ENCODE results near the gene RRP15. TPM values are rescaled to one million over a fixed set of nuclear protein-coding genes. Genes with fewer than 3 reads are reported as not detected.
A peak's percentile ranks its signal among the peaks of the same experiment; 100 is the strongest.

Gene RRP15
- total RNA-seq, 1 donor from 2014 or later = 3.7 TPM

GRCh38 chr1:218299416-218299815 is 14.3 kb downstream of the RRP15 start:
- Histone ChIP-seq H3K36me3 (no peaks in the 10 kb centered on the region), H3K9me3 (no peaks in the 10 kb centered on the region), H3K27me3 (no peaks in the 10 kb centered on the region), H3K27ac (no peak overlapping the region), H3K4me3 (no peak overlapping the region), H3K4me1 (peaks cover 6% of the 10 kb centered on the region)
- no peak for DNase-seq (ENCODE audit: extremely low spot score in 2 of 2)
- TF ChIP-seq POLR2AphosphoS5 (IDR thresholded peaks at IDR 0.05; ENCODE audit: insufficient read depth in 1 of 2, low read depth in 1 of 2) (no peak), POLR2A (IDR thresholded peaks at IDR 0.05) (no peak)
- TF ChIP-seq, protein P1, sequence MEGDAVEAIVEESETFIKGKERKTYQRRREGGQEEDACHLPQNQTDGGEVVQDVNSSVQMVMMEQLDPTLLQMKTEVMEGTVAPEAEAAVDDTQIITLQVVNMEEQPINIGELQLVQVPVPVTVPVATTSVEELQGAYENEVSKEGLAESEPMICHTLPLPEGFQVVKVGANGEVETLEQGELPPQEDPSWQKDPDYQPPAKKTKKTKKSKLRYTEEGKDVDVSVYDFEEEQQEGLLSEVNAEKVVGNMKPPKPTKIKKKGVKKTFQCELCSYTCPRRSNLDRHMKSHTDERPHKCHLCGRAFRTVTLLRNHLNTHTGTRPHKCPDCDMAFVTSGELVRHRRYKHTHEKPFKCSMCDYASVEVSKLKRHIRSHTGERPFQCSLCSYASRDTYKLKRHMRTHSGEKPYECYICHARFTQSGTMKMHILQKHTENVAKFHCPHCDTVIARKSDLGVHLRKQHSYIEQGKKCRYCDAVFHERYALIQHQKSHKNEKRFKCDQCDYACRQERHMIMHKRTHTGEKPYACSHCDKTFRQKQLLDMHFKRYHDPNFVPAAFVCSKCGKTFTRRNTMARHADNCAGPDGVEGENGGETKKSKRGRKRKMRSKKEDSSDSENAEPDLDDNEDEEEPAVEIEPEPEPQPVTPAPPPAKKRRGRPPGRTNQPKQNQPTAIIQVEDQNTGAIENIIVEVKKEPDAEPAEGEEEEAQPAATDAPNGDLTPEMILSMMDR (IDR thresholded peaks at IDR 0.05) = peak in 1 of 3 experiments; percentile 41
- intact Hi-C loops (cut with DNase I) = no loop called here

DNA sequence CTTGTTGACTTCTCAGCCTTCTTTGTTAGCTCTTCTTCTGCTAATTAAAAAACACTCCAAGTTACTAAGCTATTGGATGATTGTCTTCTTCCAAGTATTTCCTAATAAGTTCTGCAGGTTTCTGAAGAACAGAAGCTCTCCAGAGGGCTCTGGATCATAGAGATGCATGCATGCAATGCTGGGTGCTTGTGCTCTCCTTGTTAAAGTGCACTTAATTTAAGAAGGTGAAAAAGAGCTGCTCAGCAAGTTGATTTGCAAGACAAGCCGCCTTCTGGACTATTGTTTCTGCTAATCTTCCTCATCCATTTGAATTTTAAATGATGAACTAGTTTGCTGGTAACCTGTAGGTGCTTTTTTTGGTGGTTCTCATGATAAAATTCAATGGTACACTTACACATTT is 16.1 kb downstream of the RRP15 start:
- no peak for TF ChIP-seq POLR2AphosphoS5 (IDR thresholded peaks at IDR 0.05; ENCODE audit: insufficient read depth in 1 of 2, low read depth in 1 of 2)
- TF ChIP-seq, protein P1 (IDR thresholded peaks at IDR 0.05) = no peak
- no peak for TF ChIP-seq POLR2A (IDR thresholded peaks at IDR 0.05)
- intact Hi-C loops (cut with DNase I) = no loop called here
- DNase-seq (ENCODE audit: extremely low spot score in 2 of 2) = no peak

DNA sequence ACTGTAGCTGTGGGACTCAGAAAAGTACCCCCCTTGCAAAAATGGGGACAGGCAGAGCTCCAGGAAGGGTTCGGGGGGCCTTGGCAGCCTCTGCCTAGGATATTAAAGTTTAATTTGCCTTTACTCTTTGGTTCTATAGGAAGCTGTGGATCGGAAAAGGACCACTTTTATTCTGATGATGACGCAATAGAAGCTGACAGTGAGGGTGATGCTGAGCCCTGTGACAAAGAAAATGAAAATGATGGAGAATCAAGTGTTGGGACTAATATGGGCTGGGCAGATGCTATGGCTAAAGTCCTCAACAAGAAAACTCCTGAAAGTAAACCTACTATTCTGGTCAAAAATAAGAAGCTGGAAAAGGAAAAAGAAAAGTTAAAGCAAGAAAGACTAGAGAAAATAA is 17.1 kb downstream of the RRP15 start:
- Histone ChIP-seq H3K4me1 (peaks cover 6% of the 10 kb centered on the region), H3K27ac (no peak overlapping the region), H3K9me3 (no peaks in the 10 kb centered on the region), H3K27me3 (no peaks in the 10 kb centered on the region), H3K36me3 (peaks cover 0 to 7% of the 10 kb centered on the region in 2 donors), H3K4me3 (no peak overlapping the region)
- intact Hi-C loops (cut with DNase I) = no loop called here
- no peak for DNase-seq (ENCODE audit: extremely low spot score in 2 of 2)
- TF ChIP-seq POLR2A (IDR thresholded peaks at IDR 0.05) = no peak
- TF ChIP-seq, protein P1 (IDR thresholded peaks at IDR 0.05) = no peak
- no peak for TF ChIP-seq POLR2AphosphoS5 (IDR thresholded peaks at IDR 0.05; ENCODE audit: insufficient read depth in 1 of 2, low read depth in 1 of 2)

More for the DNA sequence above, 16.1 kb downstream of the RRP15 start:
- no peaks in the 10 kb centered on the region for H3K36me3 ChIP-seq
- H3K4me3 ChIP-seq = no peak overlapping the region
- H3K4me1 ChIP-seq = peaks cover 6% of the 10 kb centered on the region
- no peaks in the 10 kb centered on the region for H3K9me3 ChIP-seq
- H3K27me3 ChIP-seq = no peaks in the 10 kb centered on the region
- no peak overlapping the region for H3K27ac ChIP-seq

DNA sequence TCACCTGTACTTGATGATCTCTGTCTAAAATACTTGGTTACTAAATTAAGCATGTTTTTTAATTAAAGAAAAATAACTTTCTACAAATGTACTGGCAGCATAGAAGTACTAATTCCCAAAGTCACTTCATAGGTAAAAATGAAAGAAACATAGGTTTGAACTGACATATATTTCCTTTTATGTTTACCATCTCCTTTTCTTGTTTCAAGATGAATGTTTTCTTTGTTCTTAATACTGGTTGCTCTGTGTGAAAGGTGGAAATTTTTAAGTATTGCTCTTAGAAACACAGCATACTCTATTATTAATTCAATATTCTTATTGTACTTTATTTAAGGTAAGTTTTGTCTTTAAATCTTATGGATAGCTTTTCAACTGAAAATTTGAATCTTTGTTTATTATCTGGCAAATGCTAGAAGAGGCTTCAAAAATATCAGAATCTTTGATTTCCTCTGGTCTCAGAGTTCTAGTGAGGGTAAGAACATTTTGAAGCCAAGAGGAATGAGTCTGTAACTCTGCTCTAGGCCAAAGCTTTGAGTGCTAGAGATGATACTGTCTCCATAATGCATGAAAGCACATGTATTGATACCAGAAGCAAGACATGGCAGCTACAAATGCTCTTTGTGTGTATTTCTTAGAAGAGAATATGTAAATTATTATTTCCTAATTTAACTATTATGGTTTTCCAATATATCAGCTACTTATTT is 18.2 kb downstream of the RRP15 start:
- DNase-seq (ENCODE audit: extremely low spot score in 2 of 2) = no peak
- TF ChIP-seq POLR2AphosphoS5 (IDR thresholded peaks at IDR 0.05; ENCODE audit: insufficient read depth in 1 of 2, low read depth in 1 of 2) = no peak
- no peaks in the 10 kb centered on the region for H3K9me3 ChIP-seq
- no peak overlapping the region for H3K27ac ChIP-seq
- peaks cover 6% of the 10 kb centered on the region for H3K4me1 ChIP-seq
- intact Hi-C loops (cut with DNase I) = no loop called here
- peaks cover 0 to 11% of the 10 kb centered on the region in 2 donors for H3K36me3 ChIP-seq
- no peaks in the 10 kb centered on the region for H3K27me3 ChIP-seq
- H3K4me3 ChIP-seq = no peak overlapping the region

- H3K9me3 ChIP-seq = no peaks in the 10 kb centered on the region
- peaks cover 6% of the 10 kb centered on the region for H3K4me1 ChIP-seq
- H3K4me3 ChIP-seq = no peak overlapping the region
- DNase-seq (ENCODE audit: extremely low spot score in 2 of 2) = no peak
- intact Hi-C loops (cut with DNase I) = no loop called here
- TF ChIP-seq, protein P1 (IDR thresholded peaks at IDR 0.05) = no peak
- TF ChIP-seq POLR2A (IDR thresholded peaks at IDR 0.05) = no peak
- TF ChIP-seq POLR2AphosphoS5 (IDR thresholded peaks at IDR 0.05; ENCODE audit: insufficient read depth in 1 of 2, low read depth in 1 of 2) = no peak
- H3K36me3 ChIP-seq = peaks cover 0 to 14% of the 10 kb centered on the region in 2 donors
- no peaks in the 10 kb centered on the region for H3K27me3 ChIP-seq
- H3K27ac ChIP-seq = no peak overlapping the region
These were observed 19.4 kb downstream of the RRP15 start for GRCh38 chr1:218304281-218305039.

Data from vagina (tissue), 2 donors.